Measurements from ENCODE around the gene BHLHA15. TPM values are rescaled to one million over a fixed set of nuclear protein-coding genes. Genes with fewer than 3 reads are reported as not detected.

The BHLHA15 gene
- total RNA-seq, 6 experiments from 2014 or later: 0.33 TPM; not detected in 5

- H3K9me3 Mint-ChIP-seq: no peaks in the 10 kb centered on the region
- no peak for TF ChIP-seq CTCF (IDR thresholded peaks at IDR 0.05)
- no peak overlapping the region for H3K4me3 Mint-ChIP-seq
These were observed 21.6 kb downstream of the BHLHA15 start for GRCh38 chr7:98232799-98233198.

GRCh38 chr7:98233219-98234070 is 22.2 kb downstream of the BHLHA15 start:
- H3K4me1 Mint-ChIP-seq (ENCODE audit: low read depth): peaks cover under 1% of the 10 kb centered on the region; the same call in 1 of the 2 replicates
- H3K4me3 Mint-ChIP-seq: no peak overlapping the region
- no peaks in the 10 kb centered on the region for H3K27me3 Mint-ChIP-seq (ENCODE audit: insufficient read depth)
- peaks cover 9% of the 10 kb centered on the region; the same call in 1 of the 2 replicates for H3K36me3 Mint-ChIP-seq (ENCODE audit: low read depth)
- H3K27ac Mint-ChIP-seq: no peak overlapping the region
- H3K9me3 Mint-ChIP-seq: no peaks in the 10 kb centered on the region
- DNase-seq: no peak
- no peak for TF ChIP-seq CTCF (IDR thresholded peaks at IDR 0.05)

More at GRCh38 chr7:98232799-98233198, 21.6 kb downstream of the BHLHA15 start:
- no peak for DNase-seq
- Mint-ChIP-seq H3K27ac (no peak overlapping the region), H3K36me3 (ENCODE audit: low read depth) (0 out of 2 replicates have a peak, but pooled peaks cover 9% of the 10 kb centered on the region), H3K4me1 (ENCODE audit: low read depth) (no peaks in the 10 kb centered on the region), H3K27me3 (ENCODE audit: insufficient read depth) (no peaks in the 10 kb centered on the region)

DNA sequence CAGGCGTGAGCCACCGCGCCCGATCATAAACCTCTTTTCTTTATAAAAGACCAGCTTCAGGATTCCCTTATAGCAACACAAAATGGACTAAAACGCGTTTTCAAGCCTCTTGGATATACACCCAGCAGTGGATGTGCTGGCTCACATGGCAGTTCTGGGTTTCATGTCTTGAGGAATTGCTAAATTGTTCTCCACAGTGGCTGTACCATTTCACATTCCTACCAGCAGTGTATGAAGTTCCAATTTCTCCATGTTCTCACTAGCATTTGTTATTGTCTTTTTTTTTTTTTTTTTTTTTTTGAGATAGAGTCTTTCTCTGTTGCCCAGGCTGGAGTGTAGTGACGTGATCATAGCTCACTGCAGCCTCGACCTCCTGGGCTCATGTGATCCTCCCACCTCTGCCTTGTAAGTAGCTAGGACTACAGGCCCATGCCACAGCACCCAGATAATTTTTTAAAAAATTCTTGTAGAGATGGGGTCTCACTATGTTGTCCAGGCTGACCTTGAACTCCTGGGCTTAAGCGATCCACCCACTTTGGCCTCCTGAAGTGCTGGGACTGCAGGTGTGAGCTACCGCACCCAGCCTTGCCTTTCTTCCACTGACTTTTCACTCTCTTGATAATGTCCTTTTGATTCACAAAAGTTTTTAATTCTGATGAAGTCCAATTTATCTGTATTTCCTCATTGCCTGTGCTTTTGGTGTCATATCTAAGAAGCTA is 23.3 kb downstream of the BHLHA15 start:
- Mint-ChIP-seq H3K9me3 (no peaks in the 10 kb centered on the region), H3K4me1 (ENCODE audit: low read depth) (peaks cover 10% of the 10 kb centered on the region), H3K27me3 (ENCODE audit: insufficient read depth) (no peaks in the 10 kb centered on the region), H3K27ac (no peak overlapping the region), H3K4me3 (no peak overlapping the region), H3K36me3 (ENCODE audit: low read depth) (peaks cover 18% of the 10 kb centered on the region)
- DNase-seq: peak; percentile 21
- peak; percentile 61 for TF ChIP-seq CTCF (IDR thresholded peaks at IDR 0.05)

DNA sequence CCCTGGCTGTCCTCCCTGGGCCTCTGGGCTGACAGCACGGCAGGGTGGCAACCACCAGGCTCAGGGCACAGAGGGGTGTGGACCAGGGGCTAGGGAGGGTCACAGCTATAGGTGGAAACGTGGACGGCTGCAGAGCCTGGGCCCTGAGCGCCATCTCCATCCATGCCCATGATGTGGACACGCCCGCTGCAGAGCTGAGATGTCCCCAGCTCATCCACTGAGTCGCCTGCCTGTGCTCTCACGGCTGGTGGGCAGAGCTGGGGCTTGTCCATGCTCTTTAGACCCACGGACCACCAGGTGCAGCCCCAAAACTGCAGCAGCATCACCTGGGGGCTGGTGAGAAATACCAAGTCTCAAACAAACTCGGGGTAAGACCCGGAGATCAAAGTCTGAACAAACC is 24.7 kb downstream of the BHLHA15 start:
- peaks cover 10% of the 10 kb centered on the region for H3K4me1 Mint-ChIP-seq (ENCODE audit: low read depth)
- H3K4me3 Mint-ChIP-seq: no peak overlapping the region
- H3K27ac Mint-ChIP-seq: no peak overlapping the region
- no peak for TF ChIP-seq CTCF (IDR thresholded peaks at IDR 0.05)
- H3K9me3 Mint-ChIP-seq: no peaks in the 10 kb centered on the region
- peaks cover 21% of the 10 kb centered on the region for H3K36me3 Mint-ChIP-seq (ENCODE audit: low read depth)
- DNase-seq: no peak
- no peaks in the 10 kb centered on the region for H3K27me3 Mint-ChIP-seq (ENCODE audit: insufficient read depth)

DNA sequence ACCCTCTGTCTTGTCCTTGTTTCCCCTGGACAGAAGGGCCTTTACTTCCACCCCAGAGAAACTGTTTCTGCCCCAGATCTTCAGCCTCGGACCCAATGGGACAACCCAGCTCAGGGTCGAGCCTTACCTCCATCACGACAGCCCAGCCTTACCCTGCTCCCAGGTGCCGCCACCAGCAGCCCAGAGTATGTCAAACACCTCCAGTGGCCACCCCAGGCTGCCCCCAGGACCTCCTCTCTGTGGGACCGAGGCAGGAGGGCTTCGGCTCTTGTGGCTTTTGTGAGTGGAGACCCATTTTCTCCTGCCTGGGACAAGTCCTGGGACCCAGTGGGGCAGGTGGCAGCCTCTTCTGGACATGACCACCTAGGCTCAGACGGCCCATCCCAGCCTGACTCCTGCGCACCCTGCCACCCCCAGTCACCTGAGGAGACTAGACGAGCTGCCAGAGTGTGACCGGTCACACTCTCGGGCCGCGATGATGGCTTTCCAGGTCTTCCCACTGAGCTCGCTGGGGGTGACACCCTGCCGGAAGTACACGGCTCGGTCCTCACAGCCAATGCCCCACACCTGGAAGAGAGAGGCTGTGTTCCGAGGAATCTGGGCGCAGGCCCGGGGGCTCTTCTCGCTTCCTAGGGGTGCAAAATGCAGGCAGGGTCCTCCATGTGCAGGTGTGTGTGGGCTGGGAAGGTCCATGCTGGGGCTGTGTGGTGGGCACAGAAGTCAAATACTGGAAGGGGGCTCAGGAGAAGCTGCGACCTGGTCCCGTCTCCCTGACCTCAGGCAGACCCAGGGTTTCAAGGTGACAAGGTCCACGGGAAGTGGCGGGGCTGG is 25.3 kb downstream of the BHLHA15 start:
- no peak for DNase-seq
- H3K27me3 Mint-ChIP-seq (ENCODE audit: insufficient read depth): no peaks in the 10 kb centered on the region
- H3K4me1 Mint-ChIP-seq (ENCODE audit: low read depth): peaks cover 10% of the 10 kb centered on the region
- H3K27ac Mint-ChIP-seq: no peak overlapping the region
- no peak overlapping the region for H3K4me3 Mint-ChIP-seq
- TF ChIP-seq CTCF (IDR thresholded peaks at IDR 0.05): no peak
- no peaks in the 10 kb centered on the region for H3K9me3 Mint-ChIP-seq
- H3K36me3 Mint-ChIP-seq (ENCODE audit: low read depth): peaks cover 26% of the 10 kb centered on the region

All from HFFc6 (cell line).